SK-N-SH (cell line): ENCODE data around the gene SGTA. TPM values are rescaled to one million over a fixed set of nuclear protein-coding genes. Genes with fewer than 3 reads are reported as not detected.

Experiments used
- CTCF ChIA-PET: fragments of 300-600, 350-600 bp; formaldehyde crosslinking; extraction: SDS; loops from one replicate; lab custom pipeline; 2021; lab: Yijun Ruan, JAX
- POLR2A ChIA-PET: fragments of 350-600 bp; sonication (Branson Sonifier 250); formaldehyde crosslinking; extraction: SDS; loops from one replicate; lab custom pipeline; 2020; ENCODE audit warnings: antibody characterized with exemption, inconsistent platforms; lab: Yijun Ruan, JAX
- DNase-seq: peaks from one replicate; pipeline ENCODE4 v3.0.0; 2012
- H2AFZ ChIP-seq: fragments of 200-600 bp; sonication (generic); 2 replicates; pipeline ENCODE4 v1.8.1; 2016; ENCODE audit warnings: antibody characterized with exemption, mild to moderate bottlenecking, low read depth
- H3F3A ChIP-seq: fragments of 200-600 bp; sonication (generic); replicated peaks from 2 replicates; pipeline ENCODE3; 2016; ENCODE audit warnings: antibody characterized with exemption, mild to moderate bottlenecking; ENCODE audit not compliant: insufficient read depth
- H3K27ac ChIP-seq, 2 experiments: fragments of 200-500 bp in 1 of 2; fragments of 200-600 bp in 1 of 2; sonication (Bioruptor generic) in 1 of 2; sonication (generic), shearing (Covaris generic) in 1 of 2; 2 replicates each; pipeline versions ENCODE4 v1.5.1 to v1.6.1; 2014 to 2016; ENCODE audit warnings: low read depth in 2 of 2, inconsistent platforms in 1 of 2, low read length in 1 of 2, mild to moderate bottlenecking in 1 of 2, mixed read lengths in 1 of 2
- H3K27me3 ChIP-seq: fragments of 200-600 bp; sonication (generic), shearing (Covaris generic); 2 replicates; pipeline ENCODE4 v1.6.1; 2016; ENCODE audit warnings: mixed run types; ENCODE audit not compliant: insufficient read depth
- H3K36me3 ChIP-seq, 2 experiments: fragments of 200-500 bp in 1 of 2; fragments of 200-600 bp in 1 of 2; sonication (Bioruptor generic) in 1 of 2; sonication (generic) in 1 of 2; replicated peaks in 1 of 2; 2 replicates each; pipeline versions ENCODE3 to v1.5.1; 2014 to 2016; ENCODE audit warnings: low read length in 1 of 2, mild to moderate bottlenecking in 1 of 2; ENCODE audit not compliant: insufficient read depth in 2 of 2, control insufficient read depth in 1 of 2
- H3K4me1 ChIP-seq, 2 experiments: fragments of 200-500 bp in 1 of 2; fragments of 200-600 bp in 1 of 2; sonication (Bioruptor generic) in 1 of 2; sonication (generic), shearing (Covaris generic) in 1 of 2; 2 replicates each; pipeline versions ENCODE4 v1.5.1 to v1.6.1; 2014 to 2016; ENCODE audit warnings: low read depth in 1 of 2, low read length in 1 of 2, mixed run types in 1 of 2; ENCODE audit not compliant: insufficient read depth in 2 of 2, control insufficient read depth in 1 of 2
- H3K4me2 ChIP-seq: fragments of 200-600 bp; sonication (generic), shearing (Covaris generic); 2 replicates; pipeline ENCODE4 v1.6.1; 2017; ENCODE audit warnings: mixed run types
- H3K4me3 ChIP-seq, 2 experiments: fragments of 200-500 bp in 1 of 2; fragments of 200-600 bp in 1 of 2; sonication (Bioruptor generic) in 1 of 2; sonication (generic), shearing (Covaris generic) in 1 of 2; 2 replicates each; pipeline versions ENCODE4 v1.5.1 to v1.8.1; 2014 to 2016; ENCODE audit warnings: low read depth in 2 of 2, inconsistent platforms in 1 of 2, low read length in 1 of 2, mild to moderate bottlenecking in 1 of 2, mixed read lengths in 1 of 2, moderate library complexity in 1 of 2
- H3K79me2 ChIP-seq: fragments of 200-600 bp; sonication (generic); 2 replicates; pipeline ENCODE4 v1.8.1; 2017; ENCODE audit warnings: mild to moderate bottlenecking; ENCODE audit not compliant: insufficient read depth
- H3K9ac ChIP-seq: fragments of 200-600 bp; sonication (generic); 2 replicates; pipeline ENCODE4 v1.6.1; 2017; ENCODE audit warnings: mixed run types
- H3K9me2 ChIP-seq: fragments of 200-600 bp; sonication (generic); 2 replicates; pipeline ENCODE4 v1.6.1; 2017; ENCODE audit warnings: mixed run types
- H3K9me3 ChIP-seq: fragments of 200-600 bp; sonication (generic); 2 replicates; pipeline ENCODE4 v1.6.1; 2017; ENCODE audit warnings: mixed run types, mild to moderate bottlenecking, moderate library complexity
- H4K20me1 ChIP-seq: fragments of 200-600 bp; sonication (generic); 2 replicates; pipeline ENCODE4 v1.6.1; 2017; ENCODE audit warnings: mild to moderate bottlenecking, mixed run types; ENCODE audit not compliant: insufficient read depth
- ELF1 ChIP-seq: IDR thresholded peaks from 2 replicates; pipeline ENCODE4 v1.4.0; 2012
- EP300 ChIP-seq, 2 experiments: IDR thresholded peaks; 2 replicates each; pipeline versions ENCODE4 v1.4.0 to v1.6.1; 2012; ENCODE audit warnings: borderline replicate concordance in 1 of 2, low read depth in 1 of 2, low read length in 1 of 2
- MAX ChIP-seq: IDR thresholded peaks from 2 replicates; pipeline ENCODE4 v1.4.0; 2012; ENCODE audit warnings: low read depth
- NRF1 ChIP-seq: IDR thresholded peaks from 2 replicates; pipeline ENCODE4 v1.6.1; 2012; ENCODE audit warnings: low read depth, mild to moderate bottlenecking, low read length
- POLR2AphosphoS5 ChIP-seq: IDR thresholded peaks from 2 replicates; pipeline ENCODE4 v1.6.1; 2012; ENCODE audit warnings: low read depth, low read length
- RCOR1 ChIP-seq: fragments of 150-350 bp; IDR thresholded peaks from 2 replicates; pipeline ENCODE4 v1.6.1; 2017; ENCODE audit warnings: antibody characterized with exemption, low read length
- REST ChIP-seq: IDR thresholded peaks from 2 replicates; pipeline ENCODE4 v1.6.1; 2012; ENCODE audit warnings: mild to moderate bottlenecking, low read depth, low read length, moderate library complexity
- TEAD4 ChIP-seq: IDR thresholded peaks from 2 replicates; pipeline ENCODE4 v1.4.0; 2012; ENCODE audit warnings: mild to moderate bottlenecking, borderline replicate concordance; ENCODE audit not compliant: insufficient read depth
- USF1 ChIP-seq: IDR thresholded peaks from 2 replicates; pipeline ENCODE4 v1.4.0; 2012; ENCODE audit warnings: low read depth, borderline replicate concordance
- YY1 ChIP-seq: IDR thresholded peaks from 2 replicates; pipeline ENCODE4 v1.4.0; 2012; ENCODE audit warnings: low read depth, mild to moderate bottlenecking
- ZBTB33 ChIP-seq: IDR thresholded peaks from 2 replicates; pipeline ENCODE4 v1.4.0; 2012; ENCODE audit warnings: low read depth, borderline replicate concordance
- WGBS: methylation state at CpG from one replicate; pipeline ENCODE4 v1.1.6; 2017; ENCODE audit warnings: low lambda C conversion rate; 5-methylcytosine and 5-hydroxymethylcytosine counted together
- polyA plus RNA-seq, 3 experiments: library from polyadenylated mRNA; depleted of rRNA; stranded (reverse); fragments of >200 nt; gene quantifications; 2 replicates each; pipeline ENCODE4 v1.2.3, GENCODE V29; 2012

SGTA gene
- polyA plus RNA-seq, 1 of the 3 experiments (the other 2 are of a cell fraction), result 78.4 TPM

- POLR2A ChIA-PET, result no interaction called here
- WGBS, result 87% methylated on average over 15 of the region's 24 CpGs
Measured at GRCh38 chr19:2774953-2775555, 8.0 kb downstream of the SGTA start.

GRCh38 chr19:2774083-2774679 lies 8.9 kb downstream of the SGTA start:
- Histone ChIP-seq H3K9me3 (no peaks in the 10 kb centered on the region), H3K4me1 (no peaks in the 10 kb centered on the region), H3K79me2 (peaks cover 83% of the 10 kb centered on the region)
- TF ChIP-seq REST (no peak), POLR2AphosphoS5 (no peak), ELF1 (no peak), NRF1 (no peak), EP300 (IDR thresholded peaks at IDR 0.05; ENCODE audit: borderline replicate concordance in 1 of 2, low read depth in 1 of 2, low read length in 1 of 2) (no peak), YY1 (no peak)
- TF ChIP-seq, all 33 proteins: peak for 0
- Histone ChIP-seq H3K4me2 (no peak overlapping the region), H3K27me3 (no peaks in the 10 kb centered on the region), H2AFZ (no peak overlapping the region), H3K9ac (no peak overlapping the region), H3F3A (no peaks in the 10 kb centered on the region), H3K27ac (no peak overlapping the region), H3K36me3 (peaks cover 0 to 10% of the 10 kb centered on the region in 2 experiments), H3K4me3 (no peak overlapping the region), H3K9me2 (no peaks in the 10 kb centered on the region), H4K20me1 (peaks cover 79% of the 10 kb centered on the region)
- no peak for DNase-seq
- ChIA-PET POLR2A (no interaction called here), CTCF (interaction anchor here (0.6 kb wide), 1 partner anchor 24 kb away, joined by 3 read pairs; no protein-coding TSS in a partner anchor)
- WGBS, result 94% methylated on average over 31 of the region's 32 CpGs

More at GRCh38 chr19:2774953-2775555, 8.0 kb downstream of the SGTA start:
- TF ChIP-seq ZBTB33 (no peak), USF1 (no peak), TEAD4 (no peak), MAX (no peak), RCOR1 (no peak)
- no peak overlapping the region for H3K27ac ChIP-seq
- peaks cover 0 to 9% of the 10 kb centered on the region in 2 experiments for H3K36me3 ChIP-seq
- no peak for DNase-seq
- no peak overlapping the region for H3K4me3 ChIP-seq
- H3K4me2 ChIP-seq, result no peak overlapping the region
- CTCF ChIA-PET, result no interaction called here
- no peaks in the 10 kb centered on the region for H3K4me1 ChIP-seq
- H4K20me1 ChIP-seq, result peaks cover 83% of the 10 kb centered on the region
- H3K27me3 ChIP-seq, result no peaks in the 10 kb centered on the region
- H3K9ac ChIP-seq, result no peak overlapping the region
- H3K9me2 ChIP-seq, result no peaks in the 10 kb centered on the region
- no peaks in the 10 kb centered on the region for H3F3A ChIP-seq
- peaks cover 87% of the 10 kb centered on the region for H3K79me2 ChIP-seq
- no peak overlapping the region for H2AFZ ChIP-seq
- H3K9me3 ChIP-seq, result no peaks in the 10 kb centered on the region
